ENCODE data around the gene LURAP1L.
A peak's percentile ranks its signal among the peaks of the same experiment; 100 is the strongest.

The LURAP1L gene, protein sequence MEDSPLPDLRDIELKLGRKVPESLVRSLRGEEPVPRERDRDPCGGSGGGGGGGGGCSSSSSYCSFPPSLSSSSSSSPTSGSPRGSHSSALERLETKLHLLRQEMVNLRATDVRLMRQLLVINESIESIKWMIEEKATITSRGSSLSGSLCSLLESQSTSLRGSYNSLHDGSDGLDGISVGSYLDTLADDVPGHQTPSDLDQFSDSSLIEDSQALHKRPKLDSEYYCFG

DNA sequence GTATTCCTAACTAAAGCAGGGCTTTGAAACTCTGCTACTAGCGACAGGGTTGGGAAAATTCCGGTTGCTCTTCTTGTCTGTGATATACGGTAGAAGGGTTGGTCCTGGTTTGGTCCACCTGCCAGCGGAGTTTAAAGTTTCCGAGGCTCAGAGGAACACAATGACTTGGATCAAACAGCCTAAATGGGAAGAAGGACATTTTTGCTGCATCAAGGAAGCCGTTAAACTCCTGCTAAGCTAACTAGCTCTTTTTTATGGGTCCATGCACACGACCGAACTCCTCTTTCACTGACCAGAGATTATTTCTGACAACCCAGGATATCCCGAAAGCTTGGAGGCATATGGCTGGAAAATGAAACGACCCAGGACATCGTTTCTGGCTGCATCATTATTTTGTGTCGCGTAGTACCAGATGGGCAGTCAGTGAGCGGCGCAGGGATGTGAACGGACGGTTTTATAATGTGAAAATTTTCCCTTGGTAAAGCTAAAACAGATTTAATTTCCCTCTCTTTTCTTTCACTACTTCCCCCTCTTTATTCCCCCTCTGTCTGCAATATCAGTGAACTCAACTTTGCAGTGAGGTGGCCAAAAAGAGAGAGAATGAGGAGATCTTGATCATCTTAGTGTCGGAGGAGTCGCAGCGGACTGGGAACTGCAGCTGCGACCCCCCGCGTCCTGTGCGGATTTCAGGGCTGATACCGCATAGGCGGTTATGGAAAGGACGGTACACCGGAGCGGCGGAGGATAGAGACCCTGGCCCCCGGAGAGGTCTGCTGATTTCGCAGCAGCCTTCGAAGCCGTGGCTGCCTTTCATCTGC is at the start of gene LURAP1L:
LURAP1L (plus strand) TSS at position 160 of the 818 bp plus-strand sequence. CDS start 696 bp downstream, outside the sequence.
- FAIRE-seq: peak; percentile 92

DNA sequence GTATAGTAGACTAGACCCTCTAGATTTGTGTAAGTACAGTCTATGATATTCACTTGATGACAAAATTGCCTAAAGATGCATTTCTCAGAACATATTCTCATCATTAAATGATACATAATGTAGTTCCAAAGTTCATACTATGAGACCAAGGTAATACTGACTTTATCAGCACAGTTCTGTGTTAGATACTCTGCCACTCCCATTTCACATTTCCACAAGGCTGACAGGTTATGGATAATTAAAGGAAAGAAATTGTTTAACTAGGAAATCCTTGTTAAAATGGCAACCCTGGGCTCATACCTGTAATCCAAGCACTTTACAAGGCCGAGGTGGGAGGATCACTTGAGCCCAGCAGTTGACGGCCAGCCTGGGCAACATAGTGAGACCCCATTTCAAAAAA is 48.0 kb upstream of the LURAP1L start:
- FAIRE-seq: no peak

DNA sequence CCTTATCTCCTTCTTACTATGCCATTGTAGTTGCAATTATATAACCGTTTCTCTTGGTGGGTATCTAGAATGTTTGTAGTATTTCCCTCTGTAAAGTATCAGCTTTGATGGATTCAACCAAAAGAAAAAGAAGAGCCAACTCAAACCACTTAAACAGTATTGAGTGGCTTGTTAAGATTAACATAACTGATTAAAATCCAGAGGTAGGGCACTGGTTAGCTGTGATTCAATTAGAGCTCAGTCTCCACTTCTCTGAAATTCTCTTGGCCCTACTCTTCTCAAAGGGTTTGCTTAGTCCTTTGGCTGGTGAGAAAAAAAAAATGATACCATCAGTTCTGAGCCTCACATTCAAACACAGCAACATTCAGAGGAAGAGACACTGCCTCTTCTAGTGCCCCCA is 44.6 kb upstream of the LURAP1L start:
- no peak for FAIRE-seq

DNA sequence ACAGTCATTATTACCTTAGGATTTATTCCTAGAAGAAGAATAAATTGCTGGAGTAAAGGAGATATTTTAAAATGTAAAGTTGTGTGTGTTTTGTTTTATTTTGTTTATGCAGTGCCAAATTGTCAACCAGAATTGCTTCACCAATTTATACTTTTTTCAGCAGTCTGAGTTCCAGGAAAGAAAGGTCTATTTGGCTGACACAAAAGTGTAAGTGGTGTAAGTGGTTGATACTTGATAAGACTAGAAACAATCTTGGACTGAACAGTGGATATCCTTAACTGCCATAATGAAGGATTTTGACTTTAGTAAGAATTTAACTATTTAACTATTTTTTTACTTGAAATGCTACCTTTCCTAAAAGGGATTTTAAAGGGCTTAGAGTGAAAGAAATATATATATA is 43.9 kb upstream of the LURAP1L start:
- FAIRE-seq: no peak

DNA sequence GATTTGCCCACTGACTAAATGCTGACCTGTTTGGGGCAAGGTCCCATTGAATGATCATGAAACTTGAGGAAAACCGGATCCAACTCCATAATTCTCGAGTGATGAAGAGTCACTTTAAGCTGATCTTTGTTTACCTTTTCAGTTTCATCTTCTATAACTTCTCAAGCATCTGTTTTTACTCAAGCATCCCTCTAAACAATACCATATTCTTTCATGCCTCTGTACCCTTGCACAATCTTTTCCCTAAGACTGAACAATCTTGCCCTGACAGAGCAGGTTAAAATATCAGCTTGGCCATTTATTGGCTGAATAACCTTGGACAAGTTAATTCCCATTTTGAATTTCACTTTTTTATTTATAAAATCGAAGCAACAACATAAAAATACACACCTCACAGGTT is 41.8 kb upstream of the LURAP1L start:
- FAIRE-seq: no peak

DNA sequence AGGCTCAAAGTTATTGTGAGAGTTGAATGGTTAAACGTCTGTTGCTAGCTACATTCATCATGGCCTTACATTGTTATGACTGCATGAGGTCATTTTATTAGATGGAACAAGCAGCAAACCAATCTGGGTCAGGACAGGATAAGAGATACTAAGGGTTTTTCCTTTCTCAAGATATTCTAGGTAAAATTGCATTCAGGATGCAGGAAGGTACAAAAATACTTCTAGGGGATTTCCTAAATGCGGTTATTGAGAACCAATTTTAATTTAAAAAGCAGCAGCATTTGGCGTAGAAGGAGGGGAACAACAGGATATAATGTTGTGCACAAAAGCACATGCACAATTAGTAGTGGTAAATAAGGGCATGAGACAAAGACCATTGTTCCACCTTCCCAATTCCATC is 39.2 kb upstream of the LURAP1L start:
- no peak for FAIRE-seq

DNA sequence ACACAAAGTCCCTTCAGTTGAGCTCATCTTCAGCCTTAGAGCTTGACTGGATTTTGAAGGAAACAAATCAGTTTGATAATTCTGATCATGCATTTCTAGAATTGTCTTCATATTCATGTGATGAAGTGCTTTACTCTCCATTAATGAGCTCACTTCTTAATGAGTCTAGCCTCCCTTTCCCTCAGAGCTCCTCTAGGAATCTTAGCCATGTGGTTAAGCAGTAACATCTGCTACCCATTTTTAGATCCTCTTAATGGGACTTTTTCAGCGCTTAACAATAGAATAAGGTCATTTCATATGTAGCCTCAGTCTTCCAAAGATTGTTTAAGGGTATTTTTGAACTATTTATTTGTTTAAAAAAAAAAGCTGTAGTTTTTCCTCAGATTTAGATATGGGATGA is 36.9 kb upstream of the LURAP1L start:
- FAIRE-seq: no peak

DNA sequence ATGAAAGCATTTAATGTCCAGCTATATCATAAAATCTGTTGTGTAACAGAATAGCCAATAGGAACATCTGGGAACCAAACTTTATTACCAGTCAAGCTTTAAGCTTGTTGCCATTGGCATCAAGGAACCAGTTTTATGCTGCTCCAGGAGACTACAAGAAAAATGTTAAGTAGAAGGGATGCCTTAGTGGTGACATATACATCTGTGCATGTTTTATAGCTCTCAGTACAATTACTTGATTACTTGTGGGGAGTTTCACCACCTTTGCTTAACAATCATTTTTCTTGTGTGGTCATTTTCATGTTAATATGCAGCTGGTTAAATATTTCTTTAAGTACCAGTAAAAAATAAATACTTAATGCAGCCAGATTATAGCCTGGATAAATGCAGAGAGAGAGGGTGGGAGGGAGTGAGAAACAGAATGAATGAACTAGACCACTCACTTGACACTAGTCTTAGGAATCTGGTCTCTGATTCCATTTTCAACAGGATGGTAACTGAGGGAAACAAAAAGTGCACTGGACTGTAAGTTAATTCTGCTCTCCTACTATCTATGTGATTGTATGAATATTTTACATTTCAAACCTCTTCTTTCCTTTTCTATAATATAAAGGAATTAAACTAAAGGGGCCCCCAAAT is 35.7 kb upstream of the LURAP1L start:
- no peak for FAIRE-seq

DNA sequence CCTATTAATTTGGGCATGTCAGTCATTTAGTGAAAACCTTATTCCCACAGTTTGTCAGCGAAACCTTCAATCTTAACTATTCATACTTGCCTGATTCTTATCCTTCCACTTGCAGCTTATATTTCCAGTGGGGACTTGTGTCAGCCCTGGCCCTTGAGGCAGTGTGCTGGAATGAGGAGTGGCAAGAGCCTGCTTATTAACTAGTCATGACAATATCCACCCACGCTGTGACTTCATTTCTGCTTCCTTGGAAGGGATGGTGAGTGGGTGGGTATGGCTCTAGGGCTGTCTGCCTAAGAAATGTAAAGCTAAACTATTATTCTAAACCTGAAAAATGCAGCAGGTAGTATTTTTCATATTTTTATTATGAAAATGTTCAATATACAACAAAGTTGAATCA is 34.0 kb upstream of the LURAP1L start:
- no peak for FAIRE-seq

DNA sequence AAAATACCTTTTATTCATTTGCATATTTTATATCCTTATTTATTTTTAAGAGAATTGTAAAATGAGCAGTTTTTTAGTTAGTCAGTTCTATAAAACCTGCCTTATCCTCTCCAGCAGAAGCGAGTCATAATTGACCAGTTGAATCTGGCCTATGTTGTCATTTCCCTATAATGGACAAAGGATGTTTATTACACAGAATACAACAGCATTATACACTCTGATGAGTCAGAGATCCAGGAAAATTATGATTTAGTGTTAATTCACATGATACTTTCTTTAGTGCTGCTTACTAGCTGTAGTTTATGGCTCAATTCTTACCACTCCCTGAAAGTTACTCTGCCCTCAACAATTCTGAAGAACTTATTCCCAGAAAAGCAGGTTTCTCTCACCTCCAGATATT is 26.8 kb upstream of the LURAP1L start:
- no peak for FAIRE-seq

DNA sequence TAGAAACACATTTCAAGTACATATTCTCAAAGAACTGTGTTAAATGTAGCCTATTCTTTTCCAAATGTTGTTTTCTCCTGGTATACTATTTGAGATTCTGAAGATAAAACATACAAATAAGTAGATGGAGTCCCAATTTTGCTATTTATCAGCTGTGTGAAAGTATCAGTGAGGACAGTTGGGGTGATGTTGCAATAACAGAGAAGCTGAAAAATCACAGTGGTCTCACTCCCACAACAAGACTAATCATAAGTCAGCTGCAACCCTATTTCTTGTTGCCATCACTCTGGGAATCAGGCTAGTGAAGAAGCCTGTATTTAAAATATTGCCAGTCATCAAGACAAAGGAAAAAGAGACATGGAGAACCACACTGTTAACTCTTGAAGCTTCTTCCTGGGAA is 25.9 kb upstream of the LURAP1L start:
- FAIRE-seq: no peak

DNA sequence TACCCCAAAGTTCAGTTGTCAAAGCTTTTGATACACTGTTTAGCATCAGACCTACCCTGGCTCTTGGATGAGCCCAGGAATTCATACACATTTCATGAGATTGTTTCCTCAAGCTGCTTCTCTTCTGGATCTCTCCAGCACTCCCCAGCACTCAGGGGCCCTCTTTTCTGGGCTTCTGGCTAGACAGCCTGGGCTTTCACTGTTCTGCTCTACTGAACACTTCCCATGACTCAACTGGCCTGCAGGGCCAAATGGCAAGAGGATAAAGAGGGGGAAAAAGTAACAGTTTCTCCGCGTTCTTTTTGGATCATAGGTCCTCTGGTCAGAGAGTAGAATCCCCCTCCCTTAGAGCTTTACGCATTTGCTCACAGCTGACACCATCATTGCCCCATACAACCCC is 20.9 kb upstream of the LURAP1L start:
- FAIRE-seq: no peak

DNA sequence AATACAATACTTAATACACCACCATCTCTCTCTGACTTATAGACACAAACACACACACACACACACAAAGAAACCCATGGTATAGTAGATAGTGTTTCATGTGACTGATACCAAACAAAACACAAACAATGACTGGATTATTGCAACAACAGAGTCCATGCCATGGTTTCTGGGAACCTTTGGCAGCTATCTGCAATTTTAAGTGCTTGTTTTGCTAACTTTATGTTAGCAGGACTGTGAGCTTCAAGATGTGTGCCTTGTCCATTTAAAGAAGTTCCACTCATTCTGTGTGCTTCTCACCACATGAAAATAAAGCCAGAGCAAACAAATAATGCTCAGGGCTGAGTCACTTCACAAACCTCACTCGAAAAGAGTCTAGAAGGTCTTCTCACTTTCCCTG is 15.1 kb upstream of the LURAP1L start:
- FAIRE-seq: no peak

DNA sequence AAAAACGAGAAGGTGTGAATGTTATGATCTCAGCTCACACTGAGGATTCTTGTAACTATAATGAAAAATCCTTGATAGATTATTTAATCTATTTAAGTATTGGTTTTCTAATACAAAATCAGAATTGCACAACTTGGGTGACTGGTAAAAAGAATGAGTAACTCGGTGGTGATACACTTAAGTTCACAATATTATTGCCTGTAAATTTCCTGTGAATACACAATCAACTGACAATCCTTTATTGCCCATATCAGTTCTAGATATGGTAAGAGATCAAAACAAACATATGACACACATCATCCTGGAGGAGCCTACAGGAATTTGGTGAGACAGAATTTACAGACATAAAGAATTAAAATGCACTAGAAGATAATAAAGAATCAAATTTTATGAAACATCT is 14.1 kb upstream of the LURAP1L start:
- no peak for FAIRE-seq

DNA sequence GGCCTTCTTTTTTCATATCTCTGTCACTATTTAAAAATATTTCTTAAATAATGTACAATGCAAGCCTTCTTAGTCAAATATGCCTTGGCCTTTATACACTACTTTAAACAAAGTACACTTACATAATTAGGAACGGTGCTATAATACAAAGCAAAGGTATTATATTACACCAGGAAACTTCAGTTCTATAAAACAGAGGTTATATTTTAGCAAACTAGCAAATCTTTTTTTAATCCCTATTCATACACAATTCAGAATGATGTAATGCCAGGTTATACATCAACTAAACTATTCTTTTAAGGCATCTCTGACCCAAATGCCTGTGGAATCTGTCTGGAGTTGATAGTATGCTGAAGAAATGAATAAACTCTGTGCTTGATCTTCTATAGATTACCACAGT is 10.7 kb upstream of the LURAP1L start:
- FAIRE-seq: no peak

DNA sequence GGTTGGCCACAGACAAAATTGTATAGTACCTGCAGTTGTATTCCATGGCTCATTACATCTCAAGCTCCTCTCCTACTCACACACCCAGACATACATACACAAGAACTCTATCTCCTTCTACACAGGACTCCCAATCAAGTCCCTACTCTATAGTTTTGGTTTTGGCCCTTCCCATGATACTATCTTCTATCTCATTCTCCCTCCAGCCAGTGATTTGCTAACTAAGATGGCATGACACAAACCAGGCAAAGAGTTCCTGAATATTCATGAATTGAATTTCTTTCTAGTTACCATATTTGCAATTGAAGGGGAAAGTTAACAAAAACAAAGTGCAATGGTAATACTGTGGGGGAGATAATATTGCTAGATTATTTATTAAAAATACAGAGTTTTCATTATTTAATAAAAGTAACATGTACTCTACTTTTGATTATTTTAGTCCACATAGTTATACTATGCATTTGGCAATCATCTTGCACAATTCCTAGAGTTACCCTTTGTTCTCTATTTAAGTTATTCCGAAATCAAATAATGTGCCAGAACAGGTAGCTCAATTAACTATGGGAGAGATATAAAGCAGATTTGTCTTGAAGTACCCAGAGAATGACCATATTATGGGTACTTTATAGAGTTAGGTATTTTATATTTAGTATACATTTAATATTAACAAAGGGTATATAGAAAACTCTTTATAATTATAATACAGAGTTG is 9.6 kb upstream of the LURAP1L start:
- peak; percentile 45 for FAIRE-seq

DNA sequence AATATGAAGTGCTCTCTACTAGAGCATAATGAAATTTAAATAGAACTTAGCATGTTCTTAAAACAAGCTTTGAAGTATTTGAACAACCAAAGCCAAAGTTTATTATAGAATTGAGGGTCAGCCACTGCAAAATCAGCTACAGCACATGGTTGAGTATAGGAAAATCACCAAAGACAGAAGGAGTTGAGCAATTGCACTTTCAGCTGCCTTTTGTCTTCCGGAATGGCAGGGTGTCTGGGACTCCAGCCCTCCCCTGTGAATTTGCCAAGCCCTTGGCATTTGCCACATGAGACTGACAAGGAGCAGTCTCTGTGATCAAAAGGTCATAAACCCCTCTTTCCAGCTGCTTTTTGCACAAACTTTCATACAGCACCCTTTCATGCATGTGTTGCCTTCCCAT is 8.5 kb upstream of the LURAP1L start:
- no peak for FAIRE-seq

DNA sequence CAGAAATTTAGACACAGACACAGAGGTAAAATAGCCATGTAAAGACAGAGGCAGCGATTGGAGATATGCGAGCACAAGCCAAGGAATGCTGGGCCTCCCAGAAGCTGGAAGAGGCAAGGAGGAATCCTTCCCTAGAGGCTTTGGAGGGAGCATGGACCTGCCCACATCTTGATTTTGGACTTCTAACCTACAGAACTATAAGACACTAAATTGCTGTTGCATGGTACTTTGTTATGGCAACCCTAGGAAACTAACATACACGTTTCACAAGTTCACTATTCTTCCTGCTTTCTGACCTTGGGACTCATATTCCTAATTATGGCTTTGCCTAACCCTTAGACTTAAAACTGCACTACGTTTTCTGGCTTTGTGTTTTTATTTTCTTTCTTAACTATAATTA is 4.6 kb upstream of the LURAP1L start:
- no peak for FAIRE-seq

DNA sequence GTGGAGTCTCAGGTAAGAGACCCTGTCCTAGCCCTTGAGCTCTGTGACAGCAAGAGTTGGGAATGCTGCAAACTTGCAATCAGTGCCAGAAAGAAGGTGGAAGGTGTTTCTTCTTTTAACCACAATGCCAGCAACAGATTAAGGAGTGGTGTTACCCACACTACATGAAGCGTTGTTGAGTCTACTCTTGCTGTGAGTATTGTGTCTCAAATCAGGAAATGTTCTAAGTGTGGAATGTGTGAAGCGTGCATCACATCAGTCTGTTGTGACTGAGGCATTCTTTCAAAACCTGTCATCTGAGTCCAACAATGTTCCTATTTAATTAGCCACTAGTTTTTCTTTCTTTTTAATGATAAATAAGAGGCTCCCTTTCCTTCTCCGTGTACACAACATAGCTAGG is 2.9 kb upstream of the LURAP1L start:
- no peak for FAIRE-seq

DNA sequence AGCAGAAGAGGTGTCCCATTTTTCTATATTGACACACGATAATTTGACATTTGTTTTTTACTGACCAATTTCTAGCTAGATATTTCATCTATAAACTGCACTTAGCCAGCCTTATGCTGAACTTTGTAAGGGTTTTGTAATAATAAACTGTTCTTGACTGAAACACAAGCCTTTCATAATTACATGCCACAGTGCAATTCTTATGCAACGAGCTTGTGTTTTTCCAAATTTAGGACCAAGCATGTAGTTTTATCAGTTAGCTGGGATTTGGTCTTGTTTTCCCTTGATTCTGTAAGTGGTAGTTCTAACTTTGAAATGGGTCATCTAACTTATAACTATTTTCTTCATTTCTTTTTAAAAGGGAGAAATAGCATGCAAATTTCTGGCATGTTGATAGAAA is 1.3 kb upstream of the LURAP1L start:
- no peak for FAIRE-seq

DNA sequence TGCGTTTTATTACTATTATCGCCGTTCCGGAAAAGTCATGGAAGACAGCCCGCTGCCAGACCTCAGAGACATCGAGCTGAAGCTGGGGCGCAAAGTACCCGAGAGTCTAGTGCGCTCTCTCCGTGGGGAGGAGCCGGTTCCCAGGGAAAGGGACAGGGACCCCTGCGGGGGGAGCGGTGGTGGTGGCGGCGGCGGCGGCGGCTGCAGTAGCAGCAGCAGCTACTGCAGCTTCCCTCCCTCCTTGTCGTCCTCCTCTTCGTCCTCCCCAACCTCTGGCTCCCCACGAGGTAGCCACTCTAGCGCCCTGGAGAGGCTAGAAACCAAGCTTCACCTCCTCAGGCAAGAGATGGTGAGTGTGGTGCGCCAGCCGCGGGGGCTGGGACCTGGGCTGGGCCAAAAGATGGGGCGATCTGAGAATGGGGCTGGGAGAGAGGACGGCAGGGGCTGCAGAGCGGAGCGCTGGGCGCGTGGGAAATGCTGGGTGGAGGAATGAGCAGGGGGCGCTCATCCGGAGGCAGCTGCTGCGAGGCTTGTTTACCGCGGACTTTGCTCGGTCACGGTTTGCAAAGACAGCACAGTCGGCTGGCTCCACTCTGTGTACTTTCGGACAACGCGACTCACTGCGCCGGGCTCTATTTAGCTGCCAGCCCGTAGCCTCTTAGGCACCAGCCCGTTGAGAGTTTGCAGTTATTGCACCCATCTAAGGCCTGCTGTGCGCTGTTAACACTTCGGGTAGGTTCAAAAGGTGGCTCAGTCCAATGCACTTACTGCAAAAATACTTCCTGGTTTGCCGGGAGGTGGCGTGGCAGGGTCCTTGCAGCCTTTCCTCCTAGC is 1.1 kb downstream of the LURAP1L start:
- FAIRE-seq: no peak

DNA sequence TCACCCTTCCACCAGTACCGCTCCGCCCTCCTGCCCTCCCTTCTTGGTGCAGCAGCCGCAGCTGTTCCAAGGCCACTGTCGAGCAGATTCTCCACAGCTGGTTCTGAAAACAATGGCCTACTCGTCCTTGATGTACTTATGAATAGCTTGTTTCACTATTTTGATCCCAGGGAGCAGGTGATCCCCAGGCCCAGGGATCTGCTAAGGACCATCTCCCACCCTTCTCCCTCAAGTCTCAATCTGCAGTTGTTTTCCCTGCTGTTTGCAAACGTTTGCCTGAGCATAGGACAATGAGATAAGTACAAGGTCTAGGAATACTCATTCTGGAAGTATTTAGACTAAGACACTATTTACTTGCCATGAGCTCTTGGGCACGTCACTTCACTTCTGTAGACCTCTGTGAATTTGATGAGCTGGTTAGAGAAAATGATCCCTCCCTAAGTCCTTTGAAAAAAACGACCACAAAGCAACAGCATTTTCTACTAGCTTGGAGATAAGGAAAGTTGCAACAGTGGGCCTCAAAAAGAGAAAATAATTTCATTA is 1.8 kb downstream of the LURAP1L start:
- FAIRE-seq: peak; percentile 95

All from islet of Langerhans (tissue), 1 donor.